Gastroesophageal sphincter (tissue), 3 donors: Measurements from ENCODE around the gene MCRIP1.

Experiments
- EP300 ChIP-seq: sonication (generic); formaldehyde crosslinking; IDR thresholded peaks from one replicate; pipeline ENCODE4 v1.6.1; 2017; ENCODE audit warnings: antibody characterized with exemption, mild to moderate bottlenecking
- POLR2A ChIP-seq, 2 donors: fragments of 450-650 bp; IDR thresholded peaks; one replicate each; pipeline ENCODE4 v1.6.1; 2017; ENCODE audit warnings: antibody characterized with exemption in 2 of 2, mild to moderate bottlenecking in 2 of 2, moderate library complexity in 1 of 2
- POLR2AphosphoS5 ChIP-seq: sonication (generic); formaldehyde crosslinking; IDR thresholded peaks from one replicate; pipeline ENCODE4 v1.6.1; 2017; ENCODE audit warnings: antibody characterized with exemption
- TF ChIP-seq, protein P1 (sequence below), 4 experiments: fragments of 200-600 bp in 2 of 4; fragments of 450-650 bp in 2 of 4; sonication (generic) in 1 of 4; IDR thresholded peaks; one replicate each; pipeline ENCODE4 v1.5.1; 2017 to 2019; ENCODE audit warnings: antibody characterized with exemption in 4 of 4, mild to moderate bottlenecking in 2 of 4, moderate library complexity in 2 of 4

DNA sequence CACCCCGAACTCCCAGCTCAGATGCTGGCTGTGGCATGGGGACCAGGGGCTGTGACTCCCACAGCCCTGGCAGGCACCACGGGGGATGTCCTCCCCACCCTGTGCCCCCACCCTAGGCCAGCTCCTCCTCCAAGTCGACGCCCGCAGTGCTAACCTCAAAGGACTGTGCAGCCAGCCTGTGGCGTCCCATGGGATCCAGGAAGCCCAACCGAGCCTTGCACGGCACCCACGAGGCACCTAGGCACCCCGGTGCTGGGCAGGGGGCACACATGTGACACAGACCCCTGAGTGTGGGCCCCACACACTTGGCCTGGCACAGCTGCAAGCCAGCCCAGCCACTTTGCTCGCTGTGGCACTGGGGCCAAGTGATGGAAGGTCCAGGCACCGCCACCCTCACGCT is 25.3 kb downstream of the MCRIP1 start:
- no peak for TF ChIP-seq POLR2A (IDR thresholded peaks at IDR 0.05)
- TF ChIP-seq, protein P1, sequence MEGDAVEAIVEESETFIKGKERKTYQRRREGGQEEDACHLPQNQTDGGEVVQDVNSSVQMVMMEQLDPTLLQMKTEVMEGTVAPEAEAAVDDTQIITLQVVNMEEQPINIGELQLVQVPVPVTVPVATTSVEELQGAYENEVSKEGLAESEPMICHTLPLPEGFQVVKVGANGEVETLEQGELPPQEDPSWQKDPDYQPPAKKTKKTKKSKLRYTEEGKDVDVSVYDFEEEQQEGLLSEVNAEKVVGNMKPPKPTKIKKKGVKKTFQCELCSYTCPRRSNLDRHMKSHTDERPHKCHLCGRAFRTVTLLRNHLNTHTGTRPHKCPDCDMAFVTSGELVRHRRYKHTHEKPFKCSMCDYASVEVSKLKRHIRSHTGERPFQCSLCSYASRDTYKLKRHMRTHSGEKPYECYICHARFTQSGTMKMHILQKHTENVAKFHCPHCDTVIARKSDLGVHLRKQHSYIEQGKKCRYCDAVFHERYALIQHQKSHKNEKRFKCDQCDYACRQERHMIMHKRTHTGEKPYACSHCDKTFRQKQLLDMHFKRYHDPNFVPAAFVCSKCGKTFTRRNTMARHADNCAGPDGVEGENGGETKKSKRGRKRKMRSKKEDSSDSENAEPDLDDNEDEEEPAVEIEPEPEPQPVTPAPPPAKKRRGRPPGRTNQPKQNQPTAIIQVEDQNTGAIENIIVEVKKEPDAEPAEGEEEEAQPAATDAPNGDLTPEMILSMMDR (IDR thresholded peaks at IDR 0.05) = no peak
- no peak for TF ChIP-seq POLR2AphosphoS5
- no peak for TF ChIP-seq EP300
